NCI-H146 (cell line): ENCODE data around the gene SPACA5B.
"Not testable (repeated sequence)": the region's sequence is repeated elsewhere in the genome, so short reads cannot be mapped to it uniquely, and the experiment has no call there.

ENCODE experiments used
- DNase-seq: peaks from one replicate; lab custom pipeline; 2025; lab: John Stamatoyannopoulos, UW

The SPACA5B gene

DNA sequence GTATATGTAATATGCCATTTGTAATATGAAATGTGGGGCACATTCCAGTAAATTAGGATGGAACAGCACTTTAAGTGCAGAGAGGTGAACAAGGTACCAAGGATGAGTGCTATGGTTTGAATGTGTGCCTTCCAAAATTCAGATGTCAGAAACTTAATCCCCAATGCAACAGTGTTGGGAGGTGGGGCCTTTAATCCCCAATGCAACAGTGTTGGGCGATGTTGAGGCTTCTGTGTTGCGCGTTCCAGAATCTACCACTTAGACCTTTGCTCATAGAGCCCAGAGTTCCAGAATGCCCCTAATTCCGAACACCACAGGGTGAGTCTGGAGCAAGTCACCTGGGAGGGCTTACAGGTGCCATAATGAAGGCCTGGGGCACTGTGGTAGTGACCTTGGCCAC lies at the start of gene SPACA5B:
SPACA5B (plus strand) TSS at position 301 of the 400 bp plus-strand sequence; CDS start at position 363, 62 bp downstream.
- not testable (repeated sequence) for DNase-seq

DNA sequence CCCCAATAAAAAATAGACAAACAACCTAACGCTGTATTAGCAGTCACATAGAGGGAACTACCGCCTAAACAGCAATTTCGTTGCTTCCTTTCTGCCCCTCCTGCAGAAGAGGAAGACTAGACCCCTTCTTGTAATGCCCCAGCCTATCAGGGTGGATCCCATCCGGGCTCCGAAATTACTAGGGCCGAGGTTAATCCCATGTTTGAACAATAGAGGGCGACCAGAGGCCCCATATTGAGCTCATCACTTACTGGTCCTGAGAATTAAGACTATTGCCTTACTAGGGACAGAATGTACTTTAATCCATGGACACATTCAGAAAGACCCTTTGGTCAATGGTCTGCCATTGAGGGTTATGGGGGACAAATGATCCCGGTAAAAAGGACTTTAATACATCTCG lies 47.2 kb upstream of the SPACA5B start:
- no peak for DNase-seq

DNA sequence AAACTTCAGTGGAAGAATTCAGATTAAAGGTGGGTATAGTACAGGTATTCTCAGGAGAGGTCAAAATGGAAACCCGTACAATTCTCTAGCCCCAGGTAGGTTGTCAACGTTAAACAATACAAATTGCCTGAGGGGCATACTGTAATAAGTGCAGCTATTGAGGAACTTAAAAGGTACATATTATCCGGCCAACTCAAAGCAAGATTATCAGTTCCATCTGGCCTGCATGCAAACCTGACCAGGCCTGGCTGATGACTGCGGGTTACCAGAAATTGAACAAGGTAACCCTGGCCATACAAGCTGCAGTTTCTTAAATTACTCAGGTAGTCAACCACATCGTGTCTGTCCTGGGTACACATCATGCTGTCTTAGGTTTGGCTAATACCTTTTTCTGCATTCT lies 46.7 kb upstream of the SPACA5B start:
- DNase-seq = peak; percentile 39

DNA sequence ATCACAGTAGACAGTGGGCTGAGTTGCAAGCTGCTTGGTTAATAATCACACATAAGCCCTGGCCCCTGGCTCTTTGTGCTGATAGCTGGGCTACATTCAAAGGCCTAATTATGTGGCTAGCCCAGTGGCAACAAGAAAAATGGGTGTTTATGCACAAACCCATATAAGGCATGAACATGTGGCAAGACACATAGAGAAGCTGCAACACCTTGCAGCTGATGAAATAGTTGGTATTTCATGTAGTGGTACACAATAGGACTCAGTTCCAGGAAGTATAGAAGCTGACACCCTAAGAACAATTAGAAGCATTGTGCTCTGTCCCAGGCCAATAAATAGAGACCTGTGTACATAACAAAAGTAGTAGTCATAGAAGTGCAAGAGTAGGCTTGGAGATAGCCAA lies 44.3 kb upstream of the SPACA5B start:
- DNase-seq = no peak

DNA sequence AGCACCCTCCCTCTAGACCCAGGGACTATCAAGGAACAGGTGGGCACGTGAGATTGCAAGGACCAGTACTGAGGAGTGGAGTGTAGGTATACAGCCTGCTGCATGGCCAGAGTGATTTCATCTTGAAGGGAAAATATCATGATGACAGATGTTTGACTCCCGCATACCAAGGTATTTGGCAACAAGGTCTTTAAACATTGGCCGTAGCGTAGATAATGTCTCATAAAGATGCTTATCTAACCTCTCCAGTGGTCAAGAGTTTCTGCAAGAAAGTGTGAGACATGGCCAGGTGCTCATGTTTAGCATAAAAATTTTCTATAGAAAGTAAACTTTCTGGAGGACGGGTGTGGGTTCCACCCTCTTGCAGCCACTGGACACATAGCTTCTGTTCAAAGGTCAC lies 40.3 kb upstream of the SPACA5B start:
- DNase-seq = no peak

DNA sequence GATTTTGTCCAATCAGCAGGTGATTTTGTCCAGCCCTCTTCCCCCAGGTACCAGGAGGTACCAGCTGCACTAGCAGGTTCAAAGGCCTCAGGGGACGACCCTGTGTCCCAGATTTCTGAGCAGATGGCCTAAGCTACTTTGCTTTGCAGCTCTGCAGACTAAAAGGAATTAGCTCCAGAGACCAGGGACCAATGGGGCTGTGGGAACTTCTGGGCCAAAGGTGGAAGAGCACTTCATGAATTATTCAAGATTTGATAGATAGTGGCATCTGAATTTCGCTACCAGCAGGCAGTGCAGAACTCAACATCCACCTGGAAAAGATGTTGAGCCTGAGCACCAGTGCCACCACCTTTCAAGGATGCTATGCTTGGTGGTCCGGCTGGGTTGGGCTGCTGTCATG lies 37.9 kb upstream of the SPACA5B start:
- not testable (repeated sequence) for DNase-seq

DNA sequence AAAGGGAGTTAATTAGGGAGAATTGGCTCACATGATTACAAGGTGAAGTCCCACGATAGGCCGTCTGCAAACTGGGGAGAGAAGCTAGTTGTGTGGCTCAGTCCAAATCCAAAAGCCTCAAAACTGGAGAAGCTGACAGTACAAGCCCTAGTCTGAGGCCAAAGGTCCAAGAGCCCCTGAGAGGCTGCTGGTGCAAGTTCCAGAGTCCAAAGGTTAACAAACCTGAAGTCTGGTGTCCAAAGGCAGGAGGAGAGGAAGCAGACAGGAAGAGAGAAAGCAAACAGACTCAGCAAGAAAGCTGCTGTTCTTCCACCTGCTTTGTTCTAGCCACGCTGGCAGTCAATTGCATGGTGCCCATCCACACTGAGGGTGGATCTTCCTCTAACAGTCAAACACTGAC lies 29.0 kb upstream of the SPACA5B start:
- no peak for DNase-seq

DNA sequence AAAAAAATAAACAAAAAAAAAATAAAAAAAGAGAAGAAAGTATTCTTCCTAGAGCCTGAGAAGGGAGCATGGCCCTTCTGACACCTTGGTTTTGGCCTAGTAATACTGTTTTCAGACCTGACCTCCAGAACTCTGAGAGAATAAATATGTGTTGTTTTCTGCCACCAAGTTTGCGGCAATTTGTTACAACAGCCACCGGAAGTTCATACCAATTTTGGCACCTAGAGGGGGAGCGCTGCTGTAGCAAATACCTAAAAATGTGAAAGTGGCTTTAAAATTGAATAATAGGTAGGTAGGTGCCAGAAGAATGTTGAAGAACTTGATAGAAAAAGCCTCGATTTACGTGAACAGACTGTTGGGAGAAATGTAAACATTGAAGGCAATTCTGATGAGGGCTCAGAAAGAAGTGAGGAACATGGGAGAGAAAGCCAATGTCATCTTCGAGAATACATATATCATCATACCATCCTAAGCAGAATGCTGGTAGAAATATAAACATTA lies 27.5 kb upstream of the SPACA5B start:
- no peak for DNase-seq

DNA sequence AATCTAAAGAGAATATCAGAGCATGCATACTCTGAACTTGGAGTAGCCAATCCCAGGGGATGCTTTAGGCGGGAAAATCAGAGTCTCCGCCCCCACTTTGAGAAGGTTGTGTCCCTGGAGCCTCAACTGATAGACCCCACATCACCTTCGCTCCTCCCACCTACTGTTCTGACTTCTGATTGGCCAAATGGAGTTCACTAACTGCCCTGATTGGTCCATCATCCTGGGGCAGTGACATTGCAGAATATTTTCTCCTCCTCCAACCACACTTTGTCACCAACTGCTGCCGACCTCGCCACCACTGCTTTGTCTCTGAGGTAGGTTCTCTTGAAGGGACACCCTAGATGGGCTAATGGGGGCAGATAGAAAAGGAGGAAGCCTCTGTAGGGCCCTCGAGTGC lies 22.7 kb upstream of the SPACA5B start:
- DNase-seq = no peak

DNA sequence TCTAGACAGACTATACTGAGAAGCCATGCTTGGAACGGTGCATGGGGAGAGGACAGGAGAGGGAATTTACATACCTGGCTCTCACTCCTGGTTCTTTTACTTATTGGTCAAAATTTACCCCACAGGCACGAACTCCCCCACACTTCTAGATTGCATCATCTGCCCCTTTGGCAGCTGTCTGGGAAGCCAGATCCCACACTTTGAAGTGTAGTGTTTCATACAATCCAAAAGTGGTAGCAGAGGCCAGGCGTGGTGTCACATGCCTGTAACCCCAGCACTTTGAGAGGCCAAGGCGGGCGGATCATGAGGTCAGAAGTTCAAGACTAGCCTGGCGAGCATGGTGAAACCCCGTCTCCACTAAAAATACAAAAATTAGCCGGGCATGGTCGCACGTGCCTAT lies 5.1 kb upstream of the SPACA5B start:
- not testable (repeated sequence) for DNase-seq

DNA sequence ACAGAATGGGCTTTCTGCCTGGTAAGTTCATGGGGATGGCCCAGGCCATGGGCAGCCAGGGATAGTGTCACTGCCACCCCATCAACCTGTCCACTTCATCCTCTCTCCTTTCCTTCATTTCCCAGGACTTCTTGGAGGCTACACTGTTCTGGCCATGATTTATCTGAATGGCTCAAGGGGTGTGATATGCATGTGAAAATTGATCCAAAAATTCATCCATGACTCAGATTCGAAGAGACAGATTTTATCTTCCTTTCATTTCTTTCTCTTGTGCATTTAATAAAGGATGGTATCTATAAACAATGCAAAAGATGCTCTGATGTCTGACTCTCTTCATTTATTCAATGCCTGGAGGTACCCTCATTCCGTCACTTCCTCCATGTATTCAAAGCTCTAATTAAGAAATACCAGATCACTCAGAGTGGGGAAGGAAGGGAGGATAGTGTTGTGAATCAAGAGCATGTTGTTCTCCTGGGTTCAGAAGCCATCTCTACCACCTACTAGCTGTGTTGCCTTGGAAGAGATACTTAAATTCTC lies 1.9 kb downstream of the SPACA5B start:
- not testable (repeated sequence) for DNase-seq

DNA sequence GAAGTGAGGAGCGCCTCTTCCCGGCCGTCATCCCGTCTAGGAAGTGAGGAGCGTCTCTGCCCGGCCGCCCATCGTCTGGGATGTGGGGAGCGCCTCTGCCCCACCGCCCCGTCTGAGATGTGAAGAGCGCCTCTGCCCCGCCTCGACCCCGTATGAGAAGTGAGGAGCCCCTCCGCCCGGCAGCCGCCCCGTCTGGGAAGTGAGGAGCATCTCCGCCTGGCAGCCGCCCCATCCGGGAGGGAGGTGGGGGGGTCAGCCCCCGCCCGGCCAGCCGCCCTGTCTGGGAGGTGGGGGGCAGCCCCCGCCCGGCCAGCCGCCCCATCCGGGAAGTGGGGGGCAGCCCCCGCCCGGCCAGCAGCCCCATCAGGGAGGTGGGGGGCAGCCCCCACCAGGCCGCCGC lies 8.7 kb downstream of the SPACA5B start:
- DNase-seq = not testable (repeated sequence)

DNA sequence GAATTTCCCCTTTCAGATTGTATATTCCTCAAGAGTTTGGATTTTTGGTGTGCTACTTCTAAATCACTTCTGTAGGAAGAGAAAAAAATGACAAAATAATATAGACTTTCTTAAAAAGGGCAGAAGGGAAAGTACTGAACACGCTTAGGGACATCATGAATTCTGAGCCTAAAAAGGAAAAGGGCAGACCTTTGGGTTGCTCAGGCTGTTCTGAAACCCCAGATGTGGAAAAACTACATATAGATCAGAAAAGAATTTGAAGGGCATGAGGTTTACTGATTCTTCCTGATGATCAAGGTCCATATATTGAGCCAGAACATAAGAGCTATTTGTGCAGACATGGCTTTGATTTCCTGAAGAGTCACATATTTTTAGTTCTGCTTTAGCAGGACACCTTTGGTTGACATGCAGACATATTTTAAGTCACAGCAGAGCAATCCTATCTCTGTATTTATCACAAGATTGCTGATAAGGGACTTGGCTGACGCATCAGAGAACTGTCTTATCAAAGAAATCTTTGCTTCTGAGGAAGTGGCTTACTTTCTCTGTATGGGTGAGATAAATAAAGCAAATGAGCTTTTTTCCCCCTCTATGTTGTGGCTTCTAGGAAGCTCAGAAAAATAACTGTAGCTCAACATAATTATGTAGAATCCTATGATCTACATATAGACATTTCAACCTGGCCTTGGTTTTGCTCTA lies 11.5 kb downstream of the SPACA5B start:
- not testable (repeated sequence) for DNase-seq

DNA sequence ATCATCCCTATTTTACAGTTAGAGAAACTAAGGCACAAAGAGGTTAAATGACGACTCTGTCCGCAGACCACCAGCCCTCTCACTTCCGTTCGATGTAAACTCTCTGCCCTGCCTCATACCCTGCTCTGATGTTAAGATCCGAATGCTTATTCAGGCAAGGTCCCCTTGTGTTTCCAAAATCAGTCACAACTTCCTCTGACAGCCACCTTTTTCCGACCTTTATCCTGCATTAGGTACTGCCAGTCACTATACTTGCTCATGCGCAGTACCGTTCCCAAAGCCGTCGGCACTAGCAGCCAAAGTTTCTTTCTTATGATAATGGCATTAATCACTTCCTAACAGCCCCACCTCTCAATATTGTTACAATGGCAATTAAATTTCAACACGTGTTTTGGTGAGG lies 12.3 kb downstream of the SPACA5B start:
- DNase-seq = not testable (repeated sequence)

DNA sequence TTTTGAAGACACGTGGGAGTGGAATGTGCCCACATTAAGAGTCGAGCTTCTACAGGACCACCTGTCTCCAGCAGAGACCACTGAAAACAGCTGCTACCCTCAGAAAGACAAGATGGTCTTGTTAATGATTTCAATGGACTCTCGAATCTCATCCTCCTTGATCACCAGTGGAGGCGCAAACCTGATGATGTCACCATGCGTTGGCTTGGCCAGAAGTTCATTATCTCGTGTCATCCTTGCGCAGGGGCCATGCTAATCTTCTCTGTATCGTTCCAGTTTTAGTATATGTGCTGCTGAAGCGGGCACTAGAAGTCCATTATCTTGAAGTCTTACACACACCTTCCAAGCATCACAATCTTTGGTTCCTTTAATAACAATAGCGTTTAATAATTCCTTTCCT lies 23.3 kb downstream of the SPACA5B start:
- DNase-seq = no peak

DNA sequence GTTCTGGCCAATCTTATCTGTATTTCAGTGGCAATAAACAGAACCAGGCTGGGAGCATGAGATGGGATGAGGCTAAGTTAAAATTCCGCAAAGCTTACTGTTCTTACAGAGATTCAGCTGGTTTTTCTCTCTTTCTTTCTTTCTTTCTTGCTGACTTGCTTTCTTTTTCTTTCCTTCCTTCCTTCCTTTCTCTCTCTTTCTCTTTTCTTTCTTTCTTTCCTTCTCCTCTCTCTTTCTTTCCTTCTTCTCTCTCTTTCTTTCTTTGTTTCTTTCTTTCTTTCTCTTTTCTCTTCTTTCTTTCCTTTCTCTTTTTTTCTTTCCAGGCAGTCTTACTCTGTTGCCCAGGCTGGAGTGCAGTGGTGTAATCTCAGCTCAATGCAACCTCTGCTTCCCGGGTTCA lies 24.4 kb downstream of the SPACA5B start:
- DNase-seq = no peak

DNA sequence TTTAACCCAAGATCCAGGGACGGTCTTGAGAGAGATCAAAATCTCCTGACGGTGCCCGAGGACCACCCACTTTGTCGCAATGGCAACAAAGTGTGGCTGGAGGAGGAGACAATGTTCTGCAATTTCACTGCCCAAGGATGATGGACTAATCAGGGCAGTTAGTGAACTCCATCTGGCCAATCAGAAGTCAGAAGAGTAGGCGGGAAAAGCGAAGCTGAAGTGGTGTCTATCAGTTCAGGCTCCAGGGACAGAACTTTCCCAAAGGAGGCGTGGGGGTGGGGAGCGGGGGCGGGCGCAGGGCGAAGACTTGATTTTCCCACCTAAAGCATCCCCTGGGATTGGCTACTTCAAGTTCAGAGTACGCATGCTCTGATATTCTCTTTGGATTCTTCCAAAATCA lies 25.6 kb downstream of the SPACA5B start:
- no peak for DNase-seq

DNA sequence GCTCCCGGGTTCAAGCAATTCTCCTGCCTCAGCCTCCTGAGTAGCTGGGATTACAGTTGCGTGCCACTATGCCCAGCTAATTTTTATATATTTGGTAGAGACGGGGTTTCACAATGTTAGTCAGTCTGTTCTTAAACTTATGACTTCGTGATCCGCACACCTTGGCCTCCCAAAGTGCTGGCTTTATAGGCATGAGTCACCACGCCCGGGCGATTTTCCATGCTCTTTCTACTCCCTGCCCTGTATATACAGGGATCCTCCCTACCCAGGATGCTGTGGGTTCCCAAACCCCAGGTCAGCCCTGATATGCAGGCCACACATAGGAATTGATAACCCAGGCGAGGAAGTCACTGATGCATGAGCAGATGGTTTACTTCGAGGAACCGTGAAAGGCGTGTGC lies 34.8 kb downstream of the SPACA5B start:
- no peak for DNase-seq

DNA sequence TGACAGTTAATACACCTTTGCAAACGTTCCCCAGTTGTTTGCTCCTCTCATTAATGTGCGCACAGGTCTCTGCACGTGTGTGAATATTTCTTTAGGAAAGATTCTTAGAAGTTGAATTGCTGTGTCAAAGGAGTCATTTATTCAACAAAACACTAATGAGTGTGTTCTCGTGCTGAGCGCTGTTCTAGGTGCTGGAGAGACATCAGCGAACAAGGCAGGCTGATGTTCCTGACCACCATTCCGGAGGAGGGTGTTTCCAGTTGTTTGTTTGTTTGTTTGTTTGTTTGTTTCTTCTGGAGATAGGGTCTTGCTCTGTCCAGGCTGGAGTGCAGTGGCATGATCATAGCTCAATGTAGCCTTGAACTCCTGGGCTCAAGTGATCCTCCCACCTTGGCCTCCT lies 35.9 kb downstream of the SPACA5B start:
- DNase-seq = not testable (repeated sequence)

DNA sequence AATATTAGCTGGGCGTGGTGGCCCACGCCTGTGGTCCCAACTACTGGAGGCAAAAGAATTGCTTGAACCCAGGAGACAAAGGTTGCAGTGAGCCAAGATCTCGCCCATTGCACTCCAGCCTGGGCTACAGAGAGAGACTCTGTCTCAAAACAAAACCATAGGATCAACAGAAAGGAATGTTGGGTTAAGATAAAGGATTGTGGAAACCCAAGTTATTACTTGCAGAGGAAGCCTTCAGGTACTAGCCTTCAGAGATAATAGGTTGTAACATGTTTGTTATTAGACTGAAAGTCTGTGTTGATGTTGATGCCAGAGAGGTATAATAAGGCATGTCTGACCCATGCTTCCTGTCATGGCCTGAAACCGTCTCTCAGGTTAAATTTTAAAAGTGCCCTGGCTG lies 49.3 kb downstream of the SPACA5B start:
- no peak for DNase-seq

DNA sequence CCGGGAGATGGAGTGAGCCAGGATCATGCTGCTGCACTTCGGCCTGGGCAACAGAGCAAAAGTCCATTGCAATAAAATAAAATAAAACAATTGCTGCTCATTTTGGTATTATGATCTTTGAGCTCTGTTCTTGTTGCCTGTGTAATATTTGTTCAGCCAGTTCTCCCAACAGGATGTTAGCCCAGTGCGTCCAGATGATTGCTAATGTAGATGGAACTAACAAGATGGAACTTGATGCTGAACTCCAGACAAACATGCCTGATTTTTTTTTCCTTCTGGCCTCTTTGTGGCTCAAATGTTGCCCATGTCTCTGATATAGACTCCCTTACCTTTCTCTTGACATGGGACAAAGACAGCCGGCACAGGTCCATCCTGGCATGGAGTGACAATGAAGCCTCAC lies 50.4 kb downstream of the SPACA5B start:
- DNase-seq = no peak

DNA sequence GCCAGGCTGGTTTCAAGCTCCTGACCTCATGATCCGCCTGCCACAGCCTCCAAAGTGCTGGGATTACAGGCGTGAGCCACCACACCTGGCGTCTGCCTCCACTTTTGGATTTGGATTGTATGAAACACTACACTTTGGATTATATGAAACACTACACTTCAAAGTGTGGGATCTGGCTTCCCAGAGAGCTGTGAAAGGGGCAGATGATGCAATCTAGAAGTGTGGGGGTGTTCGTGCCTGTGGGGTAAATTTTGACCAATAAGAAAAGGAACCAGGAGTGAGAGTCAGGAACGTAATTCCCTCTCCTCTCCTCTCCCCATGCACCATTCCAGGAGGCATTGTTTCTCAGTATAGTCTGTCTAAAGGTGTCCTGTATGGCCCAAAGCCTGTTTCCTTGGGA lies 51.5 kb downstream of the SPACA5B start:
- DNase-seq = not testable (repeated sequence)
